GM19372 (cell line): Measurements from ENCODE around the gene ZBTB47.

Experiments used
- ATAC-seq: cut with Tn5 transposase; IDR thresholded peaks from one replicate; pipeline ENCODE4 v1.9.1; 2021; ENCODE audit warnings: mild to moderate bottlenecking, low read depth, moderate library complexity; ENCODE audit not compliant: unreplicated experiment

Gene ZBTB47

DNA sequence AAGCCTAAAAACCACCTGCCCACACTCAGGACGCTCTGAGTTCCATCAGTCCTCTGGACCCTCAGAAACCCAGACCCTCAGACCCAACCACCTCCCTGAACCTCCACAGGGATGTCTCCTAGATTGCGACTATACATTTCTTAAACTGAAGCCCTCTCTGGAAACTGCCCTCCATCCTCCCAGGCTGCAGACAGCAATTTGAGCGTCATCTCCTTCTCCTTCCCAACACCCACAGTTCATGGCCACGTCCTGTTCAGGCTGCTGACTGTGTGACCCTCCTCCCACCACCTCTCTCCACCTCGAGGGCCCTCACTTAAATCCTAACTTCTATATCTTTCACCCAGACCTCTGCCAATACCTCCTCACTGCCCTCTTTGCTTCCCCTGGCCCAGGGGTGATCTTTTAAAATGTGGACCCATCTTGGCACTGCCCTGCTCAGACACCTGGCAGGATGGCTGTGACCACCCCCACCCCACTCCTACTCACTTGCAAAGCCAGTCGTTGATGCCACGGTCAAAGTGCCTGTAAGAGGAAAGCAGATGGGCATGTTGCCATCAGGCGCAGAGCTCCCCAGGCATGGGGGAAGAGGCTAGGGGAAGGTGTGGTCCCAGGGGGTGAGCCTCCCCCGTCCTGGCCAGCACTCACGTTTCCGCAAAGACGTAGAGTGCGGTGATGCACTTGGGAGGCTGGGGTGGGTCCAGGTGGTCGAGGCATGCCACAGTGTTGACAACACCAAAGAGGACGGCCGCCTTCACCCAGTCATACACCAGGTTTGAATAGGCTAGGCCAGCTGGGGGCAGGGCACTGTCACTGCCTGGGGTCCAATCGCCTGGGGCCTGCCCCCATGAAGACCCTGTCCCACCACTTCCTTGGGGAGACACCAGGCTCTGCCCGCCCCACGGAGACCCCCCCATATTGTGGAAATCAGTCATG, 43.1 kb downstream of the ZBTB47 start:
- ATAC-seq, result no peak

- ATAC-seq, result no peak
Observed at GRCh38 chr3:42697289-42698051, 44.0 kb downstream of the ZBTB47 start.

GRCh38 chr3:42698216-42698910, 44.9 kb downstream of the ZBTB47 start:
- no peak for ATAC-seq

- no peak for ATAC-seq
Observed at GRCh38 chr3:42698911-42699230, 45.4 kb downstream of the ZBTB47 start.

DNA sequence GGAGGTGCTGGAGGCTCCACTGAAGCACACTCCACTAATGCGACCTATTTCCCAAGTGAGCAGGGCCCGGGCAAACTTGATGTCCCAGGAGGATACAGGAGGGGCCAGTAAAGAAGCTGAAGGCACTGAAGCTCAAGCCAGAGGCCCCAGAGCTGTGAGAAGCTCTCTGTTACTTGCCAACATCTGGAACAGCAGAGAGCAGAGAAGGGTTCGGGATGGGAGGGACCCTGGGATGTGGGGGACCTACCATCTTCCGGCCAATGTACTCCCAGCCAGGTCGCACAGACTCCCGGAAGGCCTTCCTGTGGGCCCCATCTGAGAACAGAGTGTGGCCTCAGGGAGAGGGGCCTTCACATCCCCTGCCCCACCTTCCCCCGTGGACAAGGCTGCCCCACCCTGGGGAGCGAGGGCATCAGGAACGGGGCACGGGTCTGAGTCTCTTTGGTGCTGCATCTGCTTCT, 46.0 kb downstream of the ZBTB47 start:
- no peak for ATAC-seq

- ATAC-seq, result no peak
Observed at GRCh38 chr3:42700366-42701288, 47.1 kb downstream of the ZBTB47 start.

DNA sequence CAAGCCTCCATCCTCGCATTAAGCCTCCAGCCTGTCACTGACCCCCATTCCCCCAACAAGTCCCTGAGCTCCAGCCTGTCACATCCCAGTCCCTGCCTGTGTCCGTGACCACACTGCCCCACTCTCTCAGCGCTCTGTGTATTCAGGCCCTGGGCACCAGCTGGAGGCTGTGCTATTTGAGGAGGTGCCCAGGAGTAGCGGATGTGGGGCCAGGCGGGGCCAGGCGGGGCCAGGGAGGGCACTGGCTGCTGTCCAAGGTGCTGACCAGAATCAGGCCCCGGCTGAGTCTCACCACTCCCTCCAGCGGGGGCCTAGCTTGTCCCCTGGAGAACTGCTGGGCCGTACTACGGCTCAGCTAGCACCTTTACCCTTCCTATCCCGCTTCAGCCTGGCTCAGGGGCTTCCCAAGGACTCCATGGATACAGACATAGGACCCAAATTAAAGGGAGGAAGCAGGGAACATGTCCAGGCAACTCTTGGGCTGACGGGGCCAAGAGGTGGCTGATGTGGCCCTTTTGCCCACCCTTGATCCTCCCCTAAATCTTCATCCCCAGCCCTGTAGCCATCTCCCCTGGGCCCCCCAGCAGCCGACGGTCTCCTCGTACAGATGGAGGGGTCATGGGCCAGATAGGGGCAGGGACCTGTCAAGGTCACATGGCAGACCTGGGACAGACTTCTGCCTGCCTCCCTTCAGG, 48.0 kb downstream of the ZBTB47 start:
- ATAC-seq, result no peak

- ATAC-seq, result no peak
Observed at GRCh38 chr3:42702066-42702951, 48.8 kb downstream of the ZBTB47 start, which contains the start of gene HHATL. Gene HHATL, minus strand, starts transcription at chr3:42702798. Its CDS starts 1,972 bp downstream, at chr3:42700826.

- no peak for ATAC-seq
Observed at GRCh38 chr3:42702982-42703694, 49.6 kb downstream of the ZBTB47 start.

DNA sequence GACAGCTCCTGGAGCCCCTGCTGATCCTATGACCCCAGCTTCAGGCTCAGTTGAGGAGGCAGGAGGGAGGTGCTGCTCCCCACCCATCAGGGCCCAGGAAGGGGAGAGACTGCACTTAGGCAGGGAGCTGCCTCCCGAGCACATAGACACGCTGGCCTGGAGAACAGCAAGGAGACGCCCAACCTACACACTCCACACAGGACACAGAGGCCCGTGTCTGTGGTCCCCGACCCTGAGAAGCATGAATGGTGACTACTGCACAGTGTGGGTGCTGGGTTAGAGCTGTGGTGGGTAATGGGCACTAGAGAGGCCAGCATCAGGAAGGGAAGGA, 50.2 kb downstream of the ZBTB47 start:
- no peak for ATAC-seq

- ATAC-seq, result no peak
Observed at GRCh38 chr3:42704136-42704841, 50.8 kb downstream of the ZBTB47 start.

- no peak for ATAC-seq
Observed at GRCh38 chr3:42705058-42705767, 51.7 kb downstream of the ZBTB47 start.

DNA sequence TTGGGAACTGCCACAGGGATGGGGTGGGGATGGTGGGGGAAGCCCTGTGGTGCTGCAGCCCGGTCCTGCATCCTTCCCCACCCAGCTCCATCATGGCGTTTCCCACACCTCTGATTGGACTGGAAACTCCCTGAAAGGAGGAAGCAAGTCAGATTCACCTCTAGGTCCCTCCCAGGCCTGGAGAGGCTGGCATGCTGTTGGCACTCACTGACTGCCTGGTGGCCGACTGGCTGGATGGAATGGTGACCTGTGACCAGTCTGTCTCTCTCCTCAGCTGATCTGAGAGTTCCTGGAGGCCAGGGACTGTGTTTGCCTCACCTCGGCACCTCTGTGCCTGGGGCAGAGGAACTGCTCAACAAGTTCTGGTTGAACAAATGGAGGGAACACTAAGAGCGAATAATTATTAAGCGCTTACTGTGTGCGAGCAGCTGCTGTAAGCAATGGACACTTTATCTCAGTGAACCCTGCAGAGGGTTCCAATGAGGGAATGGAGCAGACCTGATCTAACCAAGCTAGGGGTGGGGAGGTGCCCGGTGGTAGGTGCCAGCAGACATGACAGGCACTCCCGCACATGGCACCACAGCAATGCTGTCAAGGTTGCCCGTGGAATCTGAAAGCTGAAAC, 52.6 kb downstream of the ZBTB47 start:
- no peak for ATAC-seq

- no peak for ATAC-seq
Observed at GRCh38 chr3:42706721-42707619, 53.5 kb downstream of the ZBTB47 start.
